Ecto neural progenitor cell (in vitro differentiated cells): ENCODE data around the gene FARP1.

Experiments used
- DNase-seq: peaks from one replicate; pipeline ENCODE4 v3.0.0-alpha.2; 2018; ENCODE audit warnings: low spot score

Gene FARP1

DNA sequence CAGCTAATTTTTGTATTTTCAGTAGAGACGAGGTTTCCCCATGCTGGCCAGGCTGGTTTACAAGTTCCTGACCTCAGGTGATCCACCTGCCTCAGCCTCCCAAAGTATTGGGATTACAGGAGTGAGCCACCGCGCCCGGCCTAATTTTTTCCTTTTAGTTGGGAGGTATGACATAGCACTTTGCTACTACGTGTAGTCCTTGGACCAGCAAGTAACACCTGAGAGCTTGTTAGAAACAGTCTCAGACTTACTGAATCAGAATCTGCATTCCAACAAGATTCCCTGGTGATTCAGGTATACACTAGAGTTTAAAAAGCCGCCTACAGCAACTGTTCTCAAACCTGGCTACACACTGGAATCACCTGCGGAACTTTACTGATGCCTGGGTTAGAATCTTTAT, 1.8 kb upstream of the FARP1 start:
- no peak for DNase-seq

DNA sequence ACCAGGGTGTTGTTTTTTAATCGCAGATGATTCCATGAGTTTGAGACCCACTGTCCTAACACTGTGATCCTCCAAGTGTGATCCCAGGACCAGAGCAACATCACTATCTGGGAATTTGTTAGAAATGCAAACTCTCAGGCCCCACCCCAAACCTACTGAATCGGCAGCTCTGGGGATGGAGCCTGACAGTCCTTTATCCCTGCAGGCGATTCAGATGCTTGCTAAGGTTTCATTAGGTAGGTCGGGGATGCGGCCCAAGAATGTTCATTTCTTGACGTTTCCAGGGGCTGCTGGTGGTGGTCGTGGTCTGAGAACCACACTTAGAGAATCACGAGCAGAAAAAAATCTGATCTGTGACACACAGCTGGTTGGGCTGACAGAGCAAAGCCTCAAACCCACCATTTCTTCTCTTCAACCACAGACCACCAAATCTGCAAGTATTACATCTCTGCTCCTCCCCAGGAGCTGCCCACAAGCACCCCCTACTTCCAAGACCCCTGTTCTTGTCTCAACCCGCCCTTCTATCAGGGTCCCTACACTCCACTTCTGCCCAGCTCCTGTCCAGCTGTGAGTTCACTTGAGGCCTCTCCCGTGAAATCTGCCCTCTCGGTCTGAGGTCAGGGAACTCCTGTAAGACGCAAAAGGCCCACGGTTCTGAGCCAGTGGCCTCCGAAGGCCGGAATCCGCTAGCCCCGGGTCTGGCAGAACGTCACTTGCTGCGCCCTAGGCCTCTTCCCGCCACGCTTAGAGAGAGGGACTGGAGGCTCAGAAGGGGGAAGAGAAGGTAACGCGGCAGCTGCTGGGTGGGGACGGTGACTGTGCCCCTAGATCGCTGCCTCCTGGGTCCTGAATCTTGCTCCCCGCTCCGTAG, 1.1 kb upstream of the FARP1 start:
- peak; percentile 73 for DNase-seq

DNA sequence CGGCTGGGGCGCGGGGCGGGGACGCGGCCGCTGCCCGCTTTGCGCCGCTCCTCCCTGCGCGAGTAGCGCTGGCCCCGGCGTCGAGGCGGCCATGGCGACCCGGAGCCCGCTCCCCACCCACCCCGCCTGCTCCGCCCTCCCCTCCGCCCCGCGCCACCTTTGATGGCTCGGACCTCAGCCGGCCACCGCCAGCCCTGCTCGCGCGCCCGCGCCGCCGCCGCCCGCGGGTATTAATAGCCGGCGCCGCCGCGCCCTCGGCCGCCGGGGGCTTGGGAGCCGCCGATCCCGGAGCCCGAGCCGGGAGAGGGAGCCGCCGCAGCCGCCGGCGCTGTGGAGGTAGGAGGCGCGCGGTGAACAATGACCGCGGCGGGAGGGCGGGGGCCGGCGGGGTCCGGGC, 261 bp downstream of the FARP1 start:
- DNase-seq = no peak

DNA sequence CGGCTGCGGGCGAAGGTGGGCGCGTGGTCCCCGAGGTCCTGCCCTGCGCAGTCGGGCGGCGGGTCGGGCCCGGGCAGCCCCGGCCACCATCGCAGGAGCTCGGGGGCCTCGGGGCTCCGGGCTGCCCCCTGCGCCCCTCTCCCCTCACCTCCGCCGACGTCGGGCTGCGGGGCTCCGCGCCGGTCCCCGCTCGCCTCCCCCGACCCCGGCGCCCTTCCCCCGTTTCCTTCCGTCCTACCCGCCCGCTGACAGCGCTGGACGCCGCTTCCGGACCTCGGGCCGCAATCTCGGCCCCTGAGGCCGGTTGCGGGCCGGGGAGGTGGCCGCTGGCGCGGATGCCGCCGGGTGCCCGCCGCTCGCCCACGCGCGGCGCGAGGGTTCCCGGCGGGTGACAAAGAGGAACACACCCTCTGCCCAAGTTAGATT, 720 bp downstream of the FARP1 start:
- DNase-seq = no peak

DNA sequence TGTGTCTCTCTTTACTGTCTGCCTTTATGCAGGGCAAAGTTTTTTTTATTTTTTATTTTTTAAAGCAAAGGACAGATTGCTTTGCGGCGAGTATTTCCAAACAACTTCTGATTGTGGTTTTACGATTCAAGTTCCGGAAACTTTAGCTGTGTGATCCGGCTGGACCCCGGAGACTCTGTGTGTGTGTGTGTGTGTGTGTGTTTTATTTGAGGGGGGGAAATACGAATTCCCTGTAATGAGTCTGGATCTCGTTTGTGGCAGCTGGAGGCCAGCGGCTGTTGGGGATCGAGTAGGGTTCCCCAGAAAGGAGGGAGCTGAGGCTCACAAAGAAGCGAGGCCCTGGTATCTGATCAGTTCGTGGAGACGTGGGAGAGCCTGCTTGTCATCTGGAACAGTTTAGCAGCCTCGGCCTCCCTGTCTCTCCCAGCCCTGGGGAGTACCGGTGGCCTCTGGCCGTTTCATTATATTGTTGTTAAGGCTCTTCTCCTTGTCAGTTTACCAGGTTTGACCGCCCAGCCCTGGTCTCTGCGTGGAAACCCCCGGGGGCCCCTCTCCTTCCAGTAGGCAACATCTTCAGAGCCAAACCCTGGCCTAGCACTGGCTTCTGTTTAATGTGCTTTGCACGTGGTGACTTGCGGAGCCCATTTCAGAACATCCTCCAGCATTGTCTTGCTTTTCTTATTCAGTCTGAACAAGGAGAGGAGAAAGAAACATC, 1.3 kb downstream of the FARP1 start:
- no peak for DNase-seq

DNA sequence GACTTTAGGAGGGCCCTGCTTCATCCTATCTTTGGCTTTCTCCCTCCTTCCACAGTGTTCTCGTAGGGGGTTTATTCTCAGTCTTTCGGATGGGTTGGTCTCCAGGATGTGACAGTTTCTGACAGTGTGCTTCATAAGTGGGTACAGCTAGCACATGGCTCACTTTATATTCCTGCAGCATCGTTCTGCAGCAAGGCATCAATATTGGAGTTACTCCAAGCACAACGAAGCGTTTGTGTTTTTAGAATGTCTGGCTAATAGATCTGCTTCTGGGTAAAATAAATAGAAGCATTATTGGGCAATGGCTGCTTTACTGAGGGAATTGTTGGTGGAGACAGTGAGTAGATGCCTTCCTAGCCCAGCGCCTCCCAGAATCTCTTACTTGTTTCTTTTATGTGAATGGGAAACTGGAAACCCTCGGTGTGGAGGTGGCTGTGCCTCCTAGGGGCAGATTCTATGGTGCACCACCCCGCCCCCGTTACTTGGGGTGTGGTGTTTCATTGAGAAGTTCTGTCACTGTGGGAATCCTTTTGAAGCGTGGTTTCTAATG, 2.0 kb downstream of the FARP1 start:
- peak; percentile 70 for DNase-seq

DNA sequence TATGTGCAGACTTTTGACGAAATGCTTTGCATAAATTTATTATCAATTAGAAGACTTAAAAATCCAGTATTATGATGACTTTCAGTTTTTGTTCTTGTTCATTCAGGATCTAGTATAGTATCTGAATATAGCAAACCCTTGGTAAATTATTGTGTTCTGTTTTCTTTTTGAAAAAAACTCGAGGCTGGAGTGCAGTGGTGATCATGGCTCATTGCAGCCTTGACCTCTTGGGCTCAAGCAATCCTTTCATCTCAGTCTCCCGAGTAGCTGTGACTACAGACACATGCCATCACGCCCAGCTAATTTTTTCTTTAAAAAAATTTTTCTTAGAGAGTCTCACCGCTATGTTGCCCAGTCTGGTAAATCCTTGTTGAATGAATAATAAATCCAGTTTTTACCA, 4.6 kb downstream of the FARP1 start:
- no peak for DNase-seq

DNA sequence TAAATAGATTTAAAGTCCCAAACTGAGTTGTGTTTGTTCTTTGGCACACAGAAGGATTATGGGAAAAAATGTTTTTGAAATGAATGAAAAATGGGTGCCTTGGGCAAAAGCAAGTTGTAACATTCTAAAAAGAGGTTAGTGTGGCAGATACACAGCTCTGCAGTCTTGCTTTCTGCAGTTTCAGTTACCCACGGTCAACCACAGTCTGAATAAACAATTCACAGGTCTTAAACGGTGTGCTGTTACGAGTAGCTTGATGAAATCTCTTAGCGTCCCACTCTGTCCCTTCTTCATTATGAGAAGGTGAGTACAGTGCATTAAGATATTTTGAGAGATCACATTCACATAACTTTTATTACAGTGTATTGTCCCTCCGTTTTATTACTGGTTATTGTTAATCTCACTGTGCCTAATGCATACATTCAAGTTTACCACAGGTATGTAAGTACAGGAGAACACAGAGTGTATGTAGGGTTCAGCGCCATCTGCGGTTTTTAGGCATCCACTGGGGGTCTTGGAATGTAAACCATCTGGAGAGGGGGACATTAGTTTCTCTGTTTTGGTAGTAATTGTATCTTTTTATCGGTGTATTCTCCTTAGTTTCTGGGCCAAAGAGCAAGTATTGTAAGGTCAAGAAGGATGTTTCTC, 8.1 kb downstream of the FARP1 start:
- no peak for DNase-seq

DNA sequence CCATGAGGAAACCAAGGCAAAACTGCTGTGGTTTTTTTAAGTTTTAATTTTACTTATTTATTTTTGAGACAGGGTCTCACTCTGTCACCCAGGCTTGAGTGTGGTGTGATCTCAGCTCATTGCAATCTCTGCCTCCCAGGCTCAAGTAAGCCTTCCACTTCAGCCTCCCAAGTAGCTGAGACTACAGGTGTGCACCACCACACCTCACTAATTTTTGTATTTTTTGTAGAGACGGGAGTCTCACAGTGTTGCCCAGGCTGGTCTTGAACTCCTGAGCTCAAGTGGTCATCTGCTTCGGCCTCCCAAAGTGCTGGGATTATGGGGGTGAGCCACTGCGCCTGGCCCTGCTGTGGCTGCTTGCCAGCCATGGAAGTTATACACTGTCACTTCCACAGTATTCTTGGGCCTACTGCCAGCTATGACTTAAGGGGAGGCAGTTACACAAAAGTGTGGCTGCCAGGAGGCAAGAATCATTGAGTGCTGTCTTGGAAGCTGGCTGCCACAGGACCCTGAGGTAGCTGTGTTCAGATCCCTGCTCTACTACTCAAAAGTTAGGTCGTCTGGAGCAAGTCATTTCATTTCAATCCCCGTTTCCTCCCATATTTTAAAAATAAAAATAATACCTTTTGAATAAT, 12.7 kb downstream of the FARP1 start:
- no peak for DNase-seq

DNA sequence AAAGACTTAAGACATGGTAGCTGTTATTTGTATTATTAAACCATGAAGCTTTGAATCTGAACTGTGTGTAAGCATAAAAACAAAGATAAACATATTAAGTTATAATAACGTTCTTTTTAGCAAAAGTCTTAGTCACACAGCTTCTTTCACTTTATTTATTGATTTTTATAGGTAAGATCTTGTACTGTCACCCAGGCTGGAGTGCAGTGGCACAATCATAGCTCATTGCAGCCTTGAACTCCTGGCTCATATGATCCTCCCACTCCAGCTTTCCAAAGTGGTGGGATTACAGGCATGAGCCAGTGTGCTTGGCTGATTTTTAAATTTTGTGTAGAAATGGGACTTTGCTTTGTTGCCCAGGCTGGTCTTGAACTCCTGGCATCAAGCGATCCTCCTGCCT, 13.4 kb downstream of the FARP1 start:
- no peak for DNase-seq

DNA sequence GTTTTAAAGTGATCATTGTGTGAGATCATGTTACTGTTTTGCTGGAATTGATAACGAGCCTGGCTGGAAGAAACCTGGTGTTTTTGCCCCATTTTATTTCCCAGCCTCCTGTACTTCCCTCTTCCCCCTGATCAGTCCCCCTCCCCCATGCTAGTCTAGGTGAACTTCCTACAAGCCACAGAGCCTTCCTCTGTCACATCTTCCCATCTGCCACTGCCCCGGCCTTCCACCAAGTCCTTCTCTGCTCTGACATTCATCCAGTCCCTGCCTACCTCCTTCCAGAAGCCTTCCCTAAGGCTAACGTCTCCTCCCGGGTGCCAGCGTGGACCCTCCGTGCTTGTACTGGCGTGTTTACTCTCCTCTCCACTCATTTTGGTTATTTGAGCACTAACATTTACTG, 14.3 kb downstream of the FARP1 start:
- DNase-seq = no peak

DNA sequence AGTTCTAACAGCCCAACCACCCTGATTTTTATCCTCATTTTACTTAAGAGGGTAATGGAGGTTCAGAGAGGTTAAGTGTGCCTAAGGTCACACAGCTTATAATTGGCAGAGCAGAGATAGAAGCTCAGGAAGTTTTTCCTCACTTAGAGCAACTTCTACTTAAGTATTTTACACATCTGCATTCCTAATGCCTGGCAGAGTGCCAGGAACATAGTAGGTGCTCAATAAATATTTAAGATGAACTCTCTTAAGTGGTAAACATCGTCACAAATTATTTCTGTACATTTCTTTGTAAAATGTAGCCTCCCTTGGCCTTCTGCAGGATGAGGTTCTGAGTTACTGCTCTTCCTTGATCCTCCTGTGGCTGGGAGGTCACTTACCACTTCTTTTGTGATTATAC, 14.7 kb downstream of the FARP1 start:
- DNase-seq = no peak

DNA sequence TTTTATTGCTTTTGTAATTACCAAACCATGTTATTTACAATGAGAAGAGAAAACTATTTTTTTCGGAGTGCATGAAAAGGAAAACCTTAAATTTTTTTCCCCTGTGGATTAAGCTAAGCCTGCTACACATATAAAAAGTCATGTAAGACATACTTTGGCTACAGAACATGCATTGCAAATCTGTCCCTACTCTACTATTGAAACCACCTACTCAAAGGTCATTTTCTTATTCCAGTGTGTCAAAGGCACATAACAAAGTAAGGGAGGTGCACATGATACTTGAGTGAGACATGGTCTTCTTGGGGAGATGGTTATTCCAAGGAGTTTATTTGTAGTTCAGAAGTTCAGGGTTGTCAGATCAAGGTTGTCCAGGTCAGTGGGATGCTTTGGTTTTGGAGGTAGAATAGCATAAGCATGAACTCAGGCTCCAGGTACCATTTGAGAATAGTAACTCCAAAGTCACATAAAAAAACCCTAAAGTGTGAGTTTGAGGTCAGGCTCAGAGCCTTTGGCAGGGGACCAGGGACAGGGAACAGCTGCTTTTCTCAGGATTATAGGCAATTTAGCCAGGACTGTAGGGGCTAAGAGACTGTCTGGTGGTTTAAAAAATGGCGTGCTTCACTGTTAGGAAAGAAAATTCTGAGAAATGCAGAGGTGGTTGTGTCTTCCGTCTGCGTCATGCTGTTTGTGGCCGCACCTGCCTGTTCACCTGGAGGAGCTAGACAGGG, 15.4 kb downstream of the FARP1 start:
- no peak for DNase-seq

DNA sequence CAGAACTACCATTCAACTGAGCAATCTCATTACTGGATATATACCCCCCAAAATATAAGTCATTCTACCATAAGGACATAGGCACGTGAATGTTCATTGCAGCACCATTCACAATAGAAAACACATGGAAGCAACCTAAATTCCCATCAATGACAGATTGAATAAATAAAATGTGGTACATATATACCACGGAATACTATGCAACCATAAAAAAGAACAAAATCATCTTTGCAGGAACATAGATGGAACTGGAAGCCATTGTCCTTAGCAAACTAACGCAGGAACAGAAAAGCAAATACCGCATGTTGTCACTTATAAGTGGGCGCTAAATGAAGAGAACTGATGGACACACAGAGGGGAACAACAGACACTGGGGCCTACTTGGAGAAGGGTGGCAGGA, 20.0 kb downstream of the FARP1 start:
- no peak for DNase-seq

DNA sequence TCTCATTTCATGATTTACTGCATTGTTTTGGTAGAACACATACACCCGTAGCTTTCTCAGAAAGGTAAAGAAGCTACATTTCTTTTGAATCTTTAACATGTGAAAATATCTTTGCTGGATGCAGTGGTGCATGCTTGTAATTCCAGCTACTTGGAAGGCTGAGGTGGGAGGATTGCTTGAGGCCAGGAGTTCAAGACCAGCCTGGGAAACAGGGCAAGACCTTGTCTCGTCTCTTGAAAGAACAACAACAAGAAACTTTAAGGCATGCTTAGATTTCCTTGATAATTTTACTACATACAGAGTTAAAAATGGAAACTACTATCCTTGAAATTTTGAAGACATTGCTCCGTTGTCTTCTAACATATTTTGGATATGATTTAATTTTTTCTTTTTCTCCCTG, 26.4 kb downstream of the FARP1 start:
- DNase-seq = no peak

DNA sequence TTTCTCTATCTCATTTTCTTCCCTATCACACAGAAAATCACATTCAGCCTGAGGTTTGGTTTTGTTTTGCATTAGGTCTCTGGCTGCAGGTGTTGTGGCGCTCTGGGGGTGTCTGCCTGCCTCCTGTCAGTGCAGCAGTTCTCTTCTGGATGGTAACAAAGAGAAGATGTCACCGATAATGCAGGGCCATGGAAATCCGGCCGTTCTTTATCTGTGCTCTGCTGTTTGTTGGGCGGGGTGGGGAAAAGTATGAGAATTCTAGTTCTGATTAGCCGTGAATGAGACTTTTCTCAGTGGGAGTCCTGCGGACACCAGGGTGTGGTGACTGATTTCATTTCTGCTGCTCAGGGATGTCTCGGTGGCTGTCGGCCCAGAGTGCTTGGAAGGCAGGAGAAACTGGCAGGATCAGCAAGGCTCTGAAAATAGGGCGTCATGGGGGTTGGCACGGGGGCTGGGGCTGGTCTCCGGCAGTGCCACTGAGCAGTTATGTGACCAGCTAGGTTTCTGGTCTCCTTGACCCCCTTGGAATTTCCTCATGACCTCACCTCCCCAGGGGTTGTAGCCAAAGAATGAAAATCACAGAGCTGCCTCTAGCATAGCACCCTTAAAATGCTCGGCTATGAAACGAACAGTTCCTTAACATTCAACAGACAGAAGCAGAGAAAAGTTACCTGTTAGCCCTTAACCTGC, 29.2 kb downstream of the FARP1 start:
- DNase-seq = no peak

DNA sequence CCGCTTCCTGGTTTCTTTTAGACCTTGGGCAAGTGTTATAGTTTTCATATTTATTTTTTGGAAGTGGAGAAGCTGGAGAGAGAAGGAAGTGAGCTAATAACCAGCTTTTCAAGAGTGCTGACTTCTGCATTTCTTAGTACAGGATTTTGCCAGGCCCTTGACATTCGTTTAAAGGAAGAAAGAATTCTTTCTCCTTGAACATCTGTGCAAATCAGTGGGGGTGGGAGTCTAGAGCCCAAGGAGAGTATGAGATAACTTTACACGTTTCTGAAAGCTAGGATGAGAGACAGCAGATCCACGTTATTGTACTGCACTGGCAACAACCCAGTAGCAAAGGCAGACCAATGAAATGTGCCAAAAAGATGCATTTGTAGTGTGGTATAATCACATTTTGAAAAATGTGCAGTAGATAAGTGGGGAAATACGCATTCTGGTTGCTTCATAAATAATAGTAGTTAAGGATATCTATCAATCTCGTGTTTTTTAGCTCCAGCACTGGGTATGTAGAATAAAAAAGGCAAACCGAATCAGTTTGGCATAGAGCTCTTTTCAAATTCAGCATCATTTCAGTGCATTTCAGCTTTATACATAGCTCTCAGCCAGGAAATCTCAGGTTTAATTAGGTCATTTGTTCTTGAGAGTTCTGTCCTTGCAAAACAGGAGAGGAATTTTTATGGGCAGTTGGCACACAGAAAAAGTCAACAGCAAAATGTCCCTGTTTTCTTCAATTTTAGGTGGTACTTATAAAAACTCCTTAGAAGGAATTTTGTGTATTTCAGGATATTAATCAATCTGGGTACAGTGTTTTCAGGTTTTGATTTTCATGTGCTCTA, 29.9 kb downstream of the FARP1 start:
- no peak for DNase-seq

DNA sequence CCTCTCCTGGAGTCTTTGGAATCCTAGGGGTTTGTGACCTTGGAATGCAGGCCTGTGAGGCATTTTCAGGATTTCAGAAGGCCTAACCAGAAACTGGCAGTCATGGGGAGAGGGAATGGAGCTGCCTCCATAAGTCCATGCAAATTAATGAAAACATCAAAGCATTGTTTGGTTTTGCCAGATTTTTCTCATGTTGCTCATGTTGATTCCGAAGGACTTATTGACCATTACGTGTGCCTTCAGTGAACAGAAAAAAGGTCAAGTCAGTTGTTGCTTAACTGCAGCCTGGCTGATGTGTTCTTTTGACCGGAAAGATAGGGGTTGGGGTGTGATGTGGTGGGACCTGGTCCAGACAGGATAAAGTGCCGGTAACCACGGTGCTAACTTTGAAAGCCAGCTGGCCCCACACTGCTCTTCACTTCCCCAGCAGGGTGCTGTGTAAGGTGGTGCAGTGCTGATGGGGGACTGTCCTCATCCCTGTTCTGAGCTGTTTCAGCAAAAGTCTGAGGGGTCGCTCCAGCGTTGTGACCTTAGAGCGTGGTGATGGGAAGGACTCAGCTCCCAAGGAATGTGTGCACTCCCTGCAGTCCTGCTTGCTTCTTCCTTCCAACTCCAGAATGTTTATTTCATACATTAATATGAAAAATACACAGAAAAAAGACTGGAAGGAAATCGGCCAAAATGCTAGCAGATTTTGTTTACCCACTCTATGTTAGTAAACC, 30.7 kb downstream of the FARP1 start:
- DNase-seq = no peak

DNA sequence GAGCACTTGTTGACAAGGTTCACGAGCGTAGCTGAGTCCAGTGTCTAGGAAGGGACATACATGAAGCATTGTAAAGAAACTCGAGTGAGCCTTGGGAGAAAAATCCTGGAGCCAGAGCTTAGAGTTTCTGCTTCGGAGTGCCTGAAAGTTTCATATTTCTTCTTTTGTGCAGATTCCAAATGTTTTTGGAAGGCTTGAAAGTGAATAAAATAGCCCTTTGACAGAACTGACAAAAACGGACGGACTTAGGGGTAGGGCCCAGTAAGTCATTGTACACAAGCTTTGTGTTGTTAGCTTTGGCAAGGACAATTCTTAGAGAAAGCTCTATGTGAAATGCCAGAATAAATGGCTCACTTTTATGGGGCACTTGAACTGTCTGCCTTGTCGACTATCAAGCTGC, 31.4 kb downstream of the FARP1 start:
- DNase-seq = no peak
